ENCODE data around the gene MFSD2A.
"Not testable (repeated sequence)": the region's sequence is repeated elsewhere in the genome, so short reads cannot be mapped to it uniquely, and the experiment has no call there.

MFSD2A gene

GRCh38 chr1:39954870-39955546 is at the start of gene MFSD2A:
Gene MFSD2A, plus strand, starts transcription at chr1:39955145. Its CDS starts 148 bp downstream, at chr1:39955293.
- peak; percentile 39 to 96 (median 91) for DNase-seq

- DNase-seq = no peak
Observed at GRCh38 chr1:39905172-39905571, 49.8 kb upstream of the MFSD2A start.

- no peak for DNase-seq
Observed at GRCh38 chr1:39907528-39908453, 47.2 kb upstream of the MFSD2A start.

GRCh38 chr1:39908534-39908933 is 46.4 kb upstream of the MFSD2A start:
- DNase-seq = no peak

- no peak for DNase-seq
Observed at GRCh38 chr1:39910263-39910662, 44.7 kb upstream of the MFSD2A start.

GRCh38 chr1:39913136-39913535 is 41.8 kb upstream of the MFSD2A start:
- DNase-seq = not testable (repeated sequence)

- DNase-seq = no peak
Observed at GRCh38 chr1:39915499-39916129, 39.3 kb upstream of the MFSD2A start.

GRCh38 chr1:39917825-39918224 is 37.1 kb upstream of the MFSD2A start:
- no peak for DNase-seq

- peak in 13 of 56 donors; percentile 4 to 42 (median 15) for DNase-seq
Observed at GRCh38 chr1:39919545-39919944, 35.4 kb upstream of the MFSD2A start.

- no peak for DNase-seq
Observed at GRCh38 chr1:39922251-39922688, 32.7 kb upstream of the MFSD2A start.

- DNase-seq = no peak
Observed at GRCh38 chr1:39925721-39926342, 29.1 kb upstream of the MFSD2A start.

- DNase-seq = no peak
Observed at GRCh38 chr1:39926343-39926793, 28.6 kb upstream of the MFSD2A start.

- DNase-seq = no peak
Observed at GRCh38 chr1:39926820-39927219, 28.1 kb upstream of the MFSD2A start.

- DNase-seq = no peak
Observed at GRCh38 chr1:39927538-39927937, 27.4 kb upstream of the MFSD2A start.

- no peak for DNase-seq
Observed at GRCh38 chr1:39928809-39929587, 25.9 kb upstream of the MFSD2A start.

GRCh38 chr1:39933956-39934941 is 20.7 kb upstream of the MFSD2A start:
- DNase-seq = peak in 11 of 56 donors; percentile 7 to 48 (median 14)

- peak in 5 of 56 donors; percentile 5 to 22 (median 11) for DNase-seq
Observed at GRCh38 chr1:39936724-39937491, 18.0 kb upstream of the MFSD2A start.

- no peak for DNase-seq
Observed at GRCh38 chr1:39938856-39939255, 16.1 kb upstream of the MFSD2A start.

Data from nucleus accumbens (tissue), 56 donors.